ENCODE results near the gene CPEB2.
A peak's percentile ranks its signal among the peaks of the same experiment; 100 is the strongest.

CPEB2 gene

DNA sequence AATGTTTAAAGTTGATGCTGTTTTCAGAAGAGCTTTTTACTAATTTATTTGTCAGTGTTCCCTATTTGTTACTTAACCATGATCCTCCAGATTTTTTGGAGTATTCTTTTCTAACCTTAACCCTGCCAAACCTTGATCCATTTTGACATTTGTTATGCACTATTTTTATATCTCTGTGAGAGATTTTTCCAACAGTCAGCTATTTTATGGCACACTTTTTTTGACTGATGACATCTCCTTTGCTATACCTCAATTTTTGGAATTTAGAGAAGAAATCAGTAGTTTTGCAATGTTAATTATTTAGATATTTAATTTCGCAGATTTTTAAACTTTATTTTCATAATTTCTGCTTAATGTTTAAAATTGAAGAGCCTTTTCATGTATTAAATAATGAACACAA lies 66.0 kb downstream of the CPEB2 start:
- Histone ChIP-seq H2BK15ac (ENCODE audit: low read depth, poor library complexity, severe bottlenecking) (no peak overlapping the region), H3K36me3 (ENCODE audit: control insufficient read depth in 1 of 2, insufficient read depth in 2 of 2, low read depth in 1 of 2, low read length in 2 of 2) (peaks cover 7 to 92% of the 10 kb centered on the region in 2 experiments), H3K4me1 (ENCODE audit: control insufficient read depth, insufficient read depth, low read depth, low read length) (no peaks in the 10 kb centered on the region), H4K8ac (ENCODE audit: low read length) (no peak overlapping the region), H3K27ac (ENCODE audit: low read length, poor library complexity, severe bottlenecking) (no peak overlapping the region), H2BK12ac (ENCODE audit: low read length in 2 of 2) (no peak overlapping the region), H3K27me3 (ENCODE audit: control insufficient read depth in 1 of 2, insufficient read depth in 1 of 2, low read length in 2 of 2) (no peaks in the 10 kb centered on the region), H3K9ac (ENCODE audit: low read length) (peak overlapping the region; percentile 7), H3K79me1 (replicated peaks; ENCODE audit: low read length, poor library complexity, severe bottlenecking) (peaks cover 4% of the 10 kb centered on the region), H2BK5ac (ENCODE audit: low read depth, low read length, poor library complexity, severe bottlenecking) (no peak overlapping the region), H3K14ac (ENCODE audit: low read length in 2 of 2) (no peak overlapping the region), H2AFZ (ENCODE audit: low read depth, low read length) (no peak overlapping the region), H2BK120ac (ENCODE audit: low read depth, low read length) (no peak overlapping the region), H3K18ac (ENCODE audit: low read depth in 1 of 2, low read length in 2 of 2) (no peak overlapping the region), H3K4ac (ENCODE audit: low read depth in 1 of 2, low read length in 2 of 2) (no peak overlapping the region), H3K4me3 (ENCODE audit: insufficient read depth in 1 of 2, low read depth in 1 of 2, low read length in 2 of 2) (no peak overlapping the region), H3K23ac (ENCODE audit: low read length in 2 of 2) (no peak overlapping the region), H3K9me3 (ENCODE audit: control insufficient read depth, low read length) (no peaks in the 10 kb centered on the region), H2AK5ac (ENCODE audit: low read length, severe bottlenecking) (no peak overlapping the region), H3K4me2 (ENCODE audit: low read length, poor library complexity, severe bottlenecking) (no peak overlapping the region), H4K91ac (ENCODE audit: low read length) (no peak overlapping the region)
- no peak for DNase-seq
- WGBS, result no CpG with 5 or more reads among the region's 1 CpG

GRCh38 chr4:15075875-15076274 lies 73.6 kb downstream of the CPEB2 start:
- Histone ChIP-seq H3K36me3 (ENCODE audit: control insufficient read depth in 1 of 2, insufficient read depth in 2 of 2, low read depth in 1 of 2, low read length in 2 of 2) (peaks cover 0 to 16% of the 10 kb centered on the region in 2 experiments), H2BK15ac (ENCODE audit: low read depth, poor library complexity, severe bottlenecking) (no peak overlapping the region), H4K8ac (ENCODE audit: low read length) (no peak overlapping the region), H2AK5ac (ENCODE audit: low read length, severe bottlenecking) (no peak overlapping the region), H3K27ac (ENCODE audit: low read length, poor library complexity, severe bottlenecking) (no peak overlapping the region), H3K9me3 (ENCODE audit: control insufficient read depth, low read length) (peaks cover 13% of the 10 kb centered on the region), H4K91ac (ENCODE audit: low read length) (no peak overlapping the region), H2BK12ac (ENCODE audit: low read length in 2 of 2) (no peak overlapping the region), H2BK120ac (ENCODE audit: low read depth, low read length) (no peak overlapping the region), H3K23ac (ENCODE audit: low read length in 2 of 2) (no peak overlapping the region), H3K9ac (ENCODE audit: low read length) (no peak overlapping the region), H3K4me1 (ENCODE audit: control insufficient read depth, insufficient read depth, low read depth, low read length) (no peaks in the 10 kb centered on the region), H3K14ac (ENCODE audit: low read length in 2 of 2) (no peak overlapping the region), H3K27me3 (ENCODE audit: control insufficient read depth in 1 of 2, insufficient read depth in 1 of 2, low read length in 2 of 2) (no peaks in the 10 kb centered on the region), H3K4me3 (ENCODE audit: insufficient read depth in 1 of 2, low read depth in 1 of 2, low read length in 2 of 2) (no peak overlapping the region), H3K4ac (ENCODE audit: low read depth in 1 of 2, low read length in 2 of 2) (no peak overlapping the region), H3K79me1 (replicated peaks; ENCODE audit: low read length, poor library complexity, severe bottlenecking) (no peaks in the 10 kb centered on the region), H2AFZ (ENCODE audit: low read depth, low read length) (no peak overlapping the region), H2BK5ac (ENCODE audit: low read depth, low read length, poor library complexity, severe bottlenecking) (no peak overlapping the region), H3K18ac (ENCODE audit: low read depth in 1 of 2, low read length in 2 of 2) (no peak overlapping the region), H3K4me2 (ENCODE audit: low read length, poor library complexity, severe bottlenecking) (no peak overlapping the region)
- no peak for DNase-seq

DNA sequence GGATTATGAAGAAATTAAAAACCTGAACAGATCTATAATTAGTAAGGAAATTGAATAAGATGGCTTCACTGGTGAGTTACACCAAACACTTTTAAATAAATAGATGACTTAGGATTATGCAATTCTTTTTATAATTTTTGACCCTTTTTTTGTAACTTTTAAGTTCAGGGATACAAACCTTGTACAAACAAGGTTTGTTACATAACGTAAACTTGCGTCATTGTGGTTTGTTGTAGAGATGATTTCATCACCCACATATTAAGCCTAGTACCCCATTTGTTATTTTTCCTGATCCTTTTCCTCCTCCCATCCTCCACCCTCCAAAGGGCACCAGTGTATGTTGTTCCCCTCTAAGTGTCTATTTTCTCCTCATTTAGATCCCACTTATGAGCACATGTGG lies 75.7 kb downstream of the CPEB2 start:
- H3K79me1 ChIP-seq (replicated peaks; ENCODE audit: low read length, poor library complexity, severe bottlenecking), result no peaks in the 10 kb centered on the region
- H3K27ac ChIP-seq (ENCODE audit: low read length, poor library complexity, severe bottlenecking), result no peak overlapping the region
- H3K27me3 ChIP-seq (ENCODE audit: control insufficient read depth in 1 of 2, insufficient read depth in 1 of 2, low read length in 2 of 2), result no peaks in the 10 kb centered on the region
- H3K9me3 ChIP-seq (ENCODE audit: control insufficient read depth, low read length), result peaks cover 13% of the 10 kb centered on the region
- peak; percentile 71 for DNase-seq
- no peak overlapping the region for H3K18ac ChIP-seq (ENCODE audit: low read depth in 1 of 2, low read length in 2 of 2)
- no peak overlapping the region for H3K14ac ChIP-seq (ENCODE audit: low read length in 2 of 2)
- no peak overlapping the region for H2AFZ ChIP-seq (ENCODE audit: low read depth, low read length)
- H3K4me3 ChIP-seq (ENCODE audit: insufficient read depth in 1 of 2, low read depth in 1 of 2, low read length in 2 of 2), result no peak overlapping the region
- no peak overlapping the region for H4K91ac ChIP-seq (ENCODE audit: low read length)
- no peak overlapping the region for H3K23ac ChIP-seq (ENCODE audit: low read length in 2 of 2)
- no peak overlapping the region for H2BK120ac ChIP-seq (ENCODE audit: low read depth, low read length)
- no peak overlapping the region for H2BK12ac ChIP-seq (ENCODE audit: low read length in 2 of 2)
- WGBS, result 92% methylated on average over 2 of the region's 2 CpGs
- no peaks in the 10 kb centered on the region for H3K4me1 ChIP-seq (ENCODE audit: control insufficient read depth, insufficient read depth, low read depth, low read length)
- no peak overlapping the region for H2AK5ac ChIP-seq (ENCODE audit: low read length, severe bottlenecking)
- no peak overlapping the region for H2BK5ac ChIP-seq (ENCODE audit: low read depth, low read length, poor library complexity, severe bottlenecking)
- H4K8ac ChIP-seq (ENCODE audit: low read length), result no peak overlapping the region
- H3K4me2 ChIP-seq (ENCODE audit: low read length, poor library complexity, severe bottlenecking), result no peak overlapping the region
- no peaks in the 10 kb centered on the region for H3K36me3 ChIP-seq (ENCODE audit: control insufficient read depth in 1 of 2, insufficient read depth in 2 of 2, low read depth in 1 of 2, low read length in 2 of 2)
- no peak overlapping the region for H3K4ac ChIP-seq (ENCODE audit: low read depth in 1 of 2, low read length in 2 of 2)
- H2BK15ac ChIP-seq (ENCODE audit: low read depth, poor library complexity, severe bottlenecking), result no peak overlapping the region
- no peak overlapping the region for H3K9ac ChIP-seq (ENCODE audit: low read length)

- 89% methylated on average over 7 of the region's 8 CpGs for WGBS
- Histone ChIP-seq H2AK5ac (ENCODE audit: low read length, severe bottlenecking) (no peak overlapping the region), H4K91ac (ENCODE audit: low read length) (no peak overlapping the region), H3K27ac (ENCODE audit: low read length, poor library complexity, severe bottlenecking) (no peak overlapping the region), H3K14ac (ENCODE audit: low read length in 2 of 2) (no peak overlapping the region), H3K4ac (ENCODE audit: low read depth in 1 of 2, low read length in 2 of 2) (no peak overlapping the region), H3K27me3 (ENCODE audit: control insufficient read depth in 1 of 2, insufficient read depth in 1 of 2, low read length in 2 of 2) (no peaks in the 10 kb centered on the region), H2AFZ (ENCODE audit: low read depth, low read length) (no peak overlapping the region), H3K9me3 (ENCODE audit: control insufficient read depth, low read length) (peaks cover 13% of the 10 kb centered on the region), H3K23ac (ENCODE audit: low read length in 2 of 2) (no peak overlapping the region), H4K8ac (ENCODE audit: low read length) (no peak overlapping the region), H2BK120ac (ENCODE audit: low read depth, low read length) (no peak overlapping the region), H3K4me1 (ENCODE audit: control insufficient read depth, insufficient read depth, low read depth, low read length) (no peaks in the 10 kb centered on the region), H2BK5ac (ENCODE audit: low read depth, low read length, poor library complexity, severe bottlenecking) (no peak overlapping the region), H3K36me3 (ENCODE audit: control insufficient read depth in 1 of 2, insufficient read depth in 2 of 2, low read depth in 1 of 2, low read length in 2 of 2) (no peaks in the 10 kb centered on the region), H3K18ac (ENCODE audit: low read depth in 1 of 2, low read length in 2 of 2) (no peak overlapping the region), H3K4me2 (ENCODE audit: low read length, poor library complexity, severe bottlenecking) (no peak overlapping the region), H3K4me3 (ENCODE audit: insufficient read depth in 1 of 2, low read depth in 1 of 2, low read length in 2 of 2) (no peak overlapping the region), H2BK15ac (ENCODE audit: low read depth, poor library complexity, severe bottlenecking) (no peak overlapping the region), H3K9ac (ENCODE audit: low read length) (no peak overlapping the region), H2BK12ac (ENCODE audit: low read length in 2 of 2) (no peak overlapping the region), H3K79me1 (replicated peaks; ENCODE audit: low read length, poor library complexity, severe bottlenecking) (no peaks in the 10 kb centered on the region)
- DNase-seq, result peak; percentile 27
Observed at GRCh38 chr4:15078682-15079642, 76.7 kb downstream of the CPEB2 start.
